H1 (cell line): Measurements from ENCODE around the gene PLCB4. TPM values are rescaled to one million over a fixed set of nuclear protein-coding genes. Genes with fewer than 3 reads are reported as not detected.

ENCODE experiments used
- SIRT6 ChIP-seq: IDR thresholded peaks from one replicate; pipeline ENCODE4 v1.7.1; 2012; ENCODE audit warnings: low read length, inconsistent platforms
- polyA plus RNA-seq, 7 experiments: library from polyadenylated mRNA; depleted of rRNA in 3 of 7; stranded (reverse) in 5 of 7; unstranded in 2 of 7; fragments of >200 nt in 5 of 7; fragments of 200-250 nt in 2 of 7; gene quantifications; 1 replicate in 5 of 7; 2 replicates in 1 of 7; 4 replicates in 1 of 7; pipeline versions ENCODE4 v1.2.1 to v1.2.3, GENCODE V29; 2011 to 2013; ENCODE audit warnings: missing spikeins in 2 of 7, mixed read lengths in 2 of 7
- total RNA-seq: library from RNA; stranded (reverse); fragmentation: NEBNext Ultra II Directional; extraction: Animal tissue kit (Norgen Biotek cat#: 25700); gene quantifications from 2 replicates; pipeline ENCODE4 v1.2.1, GENCODE V29; 2021

PLCB4 gene
- total and polyA plus RNA-seq, 2 of the 8 experiments (the other 6 are each of a cell fraction or from before 2014, with no cell fraction given): 3.2 to 14.1 TPM

- no peak for TF ChIP-seq SIRT6
Observed at GRCh38 chr20:9342651-9343050, 273.8 kb downstream of the PLCB4 start (continued).
